ENCODE data around the gene PLCB1.

Gene PLCB1

DNA sequence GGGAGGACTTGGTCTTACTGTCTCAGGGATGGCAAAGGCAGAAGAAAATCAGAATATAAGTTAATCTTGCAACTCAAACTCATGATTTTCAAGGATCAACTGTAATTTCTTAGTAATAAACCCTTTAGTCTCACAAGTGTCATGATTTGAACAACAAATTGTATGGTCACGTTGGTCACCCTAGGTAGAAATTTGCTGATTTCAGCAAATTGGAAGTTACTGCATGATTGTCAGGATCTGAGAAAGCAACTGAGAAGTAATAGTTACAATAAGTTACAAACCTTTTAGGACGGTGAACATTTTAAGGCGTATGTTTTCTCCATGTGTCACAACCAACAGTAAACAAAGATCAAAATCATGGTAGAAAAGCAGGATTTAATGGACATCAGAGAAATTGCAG, 375.2 kb downstream of the PLCB1 start:
- Histone ChIP-seq H3K4me2 (ENCODE audit: insufficient read depth, low read length, poor library complexity, severe bottlenecking) (no peak overlapping the region), H3K27me3 (ENCODE audit: control insufficient read depth in 3 of 3, insufficient read depth in 3 of 3, low read depth in 1 of 3, low read length in 3 of 3) (no peaks in the 10 kb centered on the region), H3K18ac (ENCODE audit: low read length) (no peak overlapping the region), H3K27ac (replicated peaks; ENCODE audit: low read length) (no peak overlapping the region), H3K4ac (ENCODE audit: low read length) (no peak overlapping the region), H2BK15ac (ENCODE audit: low read length) (no peak overlapping the region), H2BK120ac (ENCODE audit: low read depth, low read length) (no peak overlapping the region), H3K79me1 (ENCODE audit: low read depth, low read length) (no peaks in the 10 kb centered on the region), H4K91ac (ENCODE audit: low read depth, low read length, poor library complexity) (no peak overlapping the region), H2AK5ac (ENCODE audit: low read depth, low read length) (no peak overlapping the region), H3K4me3 (ENCODE audit: low read length in 2 of 2) (no peak overlapping the region), H3K4me1 (ENCODE audit: control insufficient read depth in 2 of 2, insufficient read depth in 1 of 2, low read depth in 1 of 2, low read length in 2 of 2) (peaks cover 0 to 4% of the 10 kb centered on the region in 2 donors), H3K9ac (ENCODE audit: low read depth, low read length, poor library complexity) (no peak overlapping the region), H3K23ac (ENCODE audit: low read depth, low read length, poor library complexity) (no peak overlapping the region), H4K8ac (ENCODE audit: low read depth, low read length) (no peak overlapping the region), H2AFZ (ENCODE audit: low read length) (no peak overlapping the region), H2BK12ac (ENCODE audit: low read length) (no peak overlapping the region), H3K36me3 (replicated peaks in 1 of 2; ENCODE audit: control insufficient read depth in 2 of 2, insufficient read depth in 2 of 2, low read length in 2 of 2) (no peaks in the 10 kb centered on the region), H3K9me3 (replicated peaks in 1 of 2; ENCODE audit: control insufficient read depth in 2 of 2, insufficient read depth in 1 of 2, low read depth in 1 of 2, low read length in 2 of 2) (no peaks in the 10 kb centered on the region), H2BK5ac (ENCODE audit: low read length) (no peak overlapping the region), H3K14ac (ENCODE audit: low read length) (no peak overlapping the region)
- no CpG with 5 or more reads among the region's 3 CpGs for WGBS, 2 donors (ENCODE audit: extremely low coverage in 2 of 2, insufficient read length in 2 of 2, insufficient replicate concordance in 1 of 2)
- DNase-seq (ENCODE audit: low spot score) = no peak

DNA sequence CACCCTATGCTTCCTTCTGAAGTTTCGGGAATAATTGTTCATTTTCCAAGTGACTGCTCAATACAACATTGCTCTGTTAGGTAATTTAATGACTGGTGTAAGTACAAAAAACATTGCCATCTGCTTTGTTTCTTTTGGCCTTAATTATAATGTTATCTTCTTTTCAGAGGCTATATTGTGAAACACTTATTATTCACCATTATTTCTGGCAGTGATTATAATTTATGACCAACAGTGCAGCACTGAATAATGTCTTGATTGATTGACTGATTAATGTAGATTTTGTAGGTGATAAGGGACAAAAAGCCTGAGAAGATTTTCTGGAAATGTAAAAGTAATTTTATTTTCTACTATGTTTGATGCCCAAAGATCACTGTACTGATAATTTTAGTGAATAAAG, 377.7 kb downstream of the PLCB1 start:
- H3K27me3 ChIP-seq (ENCODE audit: control insufficient read depth in 3 of 3, insufficient read depth in 3 of 3, low read depth in 1 of 3, low read length in 3 of 3) = no peaks in the 10 kb centered on the region
- no peaks in the 10 kb centered on the region for H3K79me1 ChIP-seq (ENCODE audit: low read depth, low read length)
- no peaks in the 10 kb centered on the region for H3K4me1 ChIP-seq (ENCODE audit: control insufficient read depth in 2 of 2, insufficient read depth in 1 of 2, low read depth in 1 of 2, low read length in 2 of 2)
- H3K14ac ChIP-seq (ENCODE audit: low read length) = no peak overlapping the region
- H2BK120ac ChIP-seq (ENCODE audit: low read depth, low read length) = no peak overlapping the region
- WGBS, 2 donors (ENCODE audit: extremely low coverage in 2 of 2, insufficient read length in 2 of 2, insufficient replicate concordance in 1 of 2) = no CpG with 5 or more reads among the region's 1 CpG
- no peak overlapping the region for H3K4me3 ChIP-seq (ENCODE audit: low read length in 2 of 2)
- no peak overlapping the region for H2BK12ac ChIP-seq (ENCODE audit: low read length)
- no peak overlapping the region for H3K23ac ChIP-seq (ENCODE audit: low read depth, low read length, poor library complexity)
- no peak overlapping the region for H2AK5ac ChIP-seq (ENCODE audit: low read depth, low read length)
- no peak overlapping the region for H4K8ac ChIP-seq (ENCODE audit: low read depth, low read length)
- no peak overlapping the region for H3K27ac ChIP-seq (replicated peaks; ENCODE audit: low read length)
- no peak overlapping the region for H3K4me2 ChIP-seq (ENCODE audit: insufficient read depth, low read length, poor library complexity, severe bottlenecking)
- H3K4ac ChIP-seq (ENCODE audit: low read length) = no peak overlapping the region
- H3K36me3 ChIP-seq (replicated peaks in 1 of 2; ENCODE audit: control insufficient read depth in 2 of 2, insufficient read depth in 2 of 2, low read length in 2 of 2) = no peaks in the 10 kb centered on the region
- H3K9ac ChIP-seq (ENCODE audit: low read depth, low read length, poor library complexity) = no peak overlapping the region
- H3K9me3 ChIP-seq (replicated peaks in 1 of 2; ENCODE audit: control insufficient read depth in 2 of 2, insufficient read depth in 1 of 2, low read depth in 1 of 2, low read length in 2 of 2) = no peaks in the 10 kb centered on the region
- H4K91ac ChIP-seq (ENCODE audit: low read depth, low read length, poor library complexity) = no peak overlapping the region
- H2BK15ac ChIP-seq (ENCODE audit: low read length) = no peak overlapping the region
- no peak overlapping the region for H2BK5ac ChIP-seq (ENCODE audit: low read length)
- DNase-seq (ENCODE audit: low spot score) = no peak
- no peak overlapping the region for H2AFZ ChIP-seq (ENCODE audit: low read length)
- H3K18ac ChIP-seq (ENCODE audit: low read length) = no peak overlapping the region

DNA sequence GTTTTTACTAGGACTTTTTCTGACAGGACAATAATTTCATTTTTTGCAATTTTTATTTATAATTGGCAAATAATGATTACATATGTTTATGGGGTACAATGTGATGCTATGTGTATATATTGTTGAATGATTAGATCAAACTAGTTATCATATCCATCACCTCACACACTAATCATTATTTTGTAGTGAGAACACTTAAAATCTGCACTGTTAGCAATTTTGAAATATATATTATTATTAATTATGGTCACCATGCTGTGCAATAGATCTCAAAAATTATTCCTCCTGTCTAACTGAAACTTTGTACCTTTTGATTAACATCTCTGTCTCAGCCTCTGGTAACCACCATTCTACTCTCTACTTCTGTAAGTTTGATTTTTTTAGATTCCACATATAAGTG, 378.7 kb downstream of the PLCB1 start:
- H4K91ac ChIP-seq (ENCODE audit: low read depth, low read length, poor library complexity) = no peak overlapping the region
- H3K18ac ChIP-seq (ENCODE audit: low read length) = no peak overlapping the region
- no peak for DNase-seq (ENCODE audit: low spot score)
- H3K36me3 ChIP-seq (replicated peaks in 1 of 2; ENCODE audit: control insufficient read depth in 2 of 2, insufficient read depth in 2 of 2, low read length in 2 of 2) = no peaks in the 10 kb centered on the region
- H2BK120ac ChIP-seq (ENCODE audit: low read depth, low read length) = no peak overlapping the region
- H2BK5ac ChIP-seq (ENCODE audit: low read length) = no peak overlapping the region
- no peak overlapping the region for H2AFZ ChIP-seq (ENCODE audit: low read length)
- H3K4me2 ChIP-seq (ENCODE audit: insufficient read depth, low read length, poor library complexity, severe bottlenecking) = no peak overlapping the region
- H2AK5ac ChIP-seq (ENCODE audit: low read depth, low read length) = no peak overlapping the region
- H3K79me1 ChIP-seq (ENCODE audit: low read depth, low read length) = no peaks in the 10 kb centered on the region
- H2BK15ac ChIP-seq (ENCODE audit: low read length) = no peak overlapping the region
- H3K23ac ChIP-seq (ENCODE audit: low read depth, low read length, poor library complexity) = no peak overlapping the region
- no peak overlapping the region for H3K9ac ChIP-seq (ENCODE audit: low read depth, low read length, poor library complexity)
- H3K27me3 ChIP-seq (ENCODE audit: control insufficient read depth in 3 of 3, insufficient read depth in 3 of 3, low read depth in 1 of 3, low read length in 3 of 3) = no peaks in the 10 kb centered on the region
- no peak overlapping the region for H3K14ac ChIP-seq (ENCODE audit: low read length)
- H3K4ac ChIP-seq (ENCODE audit: low read length) = no peak overlapping the region
- H4K8ac ChIP-seq (ENCODE audit: low read depth, low read length) = no peak overlapping the region
- no peak overlapping the region for H3K4me3 ChIP-seq (ENCODE audit: low read length in 2 of 2)
- H2BK12ac ChIP-seq (ENCODE audit: low read length) = no peak overlapping the region
- H3K9me3 ChIP-seq (replicated peaks in 1 of 2; ENCODE audit: control insufficient read depth in 2 of 2, insufficient read depth in 1 of 2, low read depth in 1 of 2, low read length in 2 of 2) = no peaks in the 10 kb centered on the region
- H3K27ac ChIP-seq (replicated peaks; ENCODE audit: low read length) = no peak overlapping the region
- H3K4me1 ChIP-seq (ENCODE audit: control insufficient read depth in 2 of 2, insufficient read depth in 1 of 2, low read depth in 1 of 2, low read length in 2 of 2) = no peaks in the 10 kb centered on the region

DNA sequence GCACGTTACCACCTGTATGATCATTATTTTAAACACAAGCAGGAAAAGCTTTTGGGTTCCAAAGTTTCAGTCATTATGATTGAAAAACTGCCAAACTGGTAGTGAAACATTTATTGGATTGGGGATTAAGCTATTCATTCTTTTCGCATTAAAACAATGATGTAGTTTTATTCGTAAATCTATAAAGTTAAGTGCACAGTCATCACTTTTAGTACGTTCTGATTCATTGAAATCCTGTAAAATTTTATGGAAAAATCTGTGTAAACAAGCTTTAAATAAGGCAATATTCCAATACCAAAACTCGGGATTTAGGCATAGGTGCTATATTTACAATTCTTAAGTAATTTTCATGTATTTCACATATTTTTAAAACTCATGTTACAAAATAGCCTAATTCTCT, 379.9 kb downstream of the PLCB1 start:
- no peak overlapping the region for H3K4me3 ChIP-seq (ENCODE audit: low read length in 2 of 2)

More for the DNA sequence above, 379.9 kb downstream of the PLCB1 start:
- Histone ChIP-seq H3K9me3 (replicated peaks in 1 of 2; ENCODE audit: control insufficient read depth in 2 of 2, insufficient read depth in 1 of 2, low read depth in 1 of 2, low read length in 2 of 2) (peaks cover 0 to 3% of the 10 kb centered on the region in 2 donors), H3K23ac (ENCODE audit: low read depth, low read length, poor library complexity) (no peak overlapping the region), H3K4me1 (ENCODE audit: control insufficient read depth in 2 of 2, insufficient read depth in 1 of 2, low read depth in 1 of 2, low read length in 2 of 2) (no peaks in the 10 kb centered on the region), H3K27me3 (ENCODE audit: control insufficient read depth in 3 of 3, insufficient read depth in 3 of 3, low read depth in 1 of 3, low read length in 3 of 3) (no peaks in the 10 kb centered on the region), H3K4me2 (ENCODE audit: insufficient read depth, low read length, poor library complexity, severe bottlenecking) (no peak overlapping the region), H2AK5ac (ENCODE audit: low read depth, low read length) (no peak overlapping the region), H3K18ac (ENCODE audit: low read length) (no peak overlapping the region), H3K27ac (replicated peaks; ENCODE audit: low read length) (no peak overlapping the region), H2BK5ac (ENCODE audit: low read length) (no peak overlapping the region), H3K79me1 (ENCODE audit: low read depth, low read length) (no peaks in the 10 kb centered on the region), H2AFZ (ENCODE audit: low read length) (no peak overlapping the region), H3K36me3 (replicated peaks in 1 of 2; ENCODE audit: control insufficient read depth in 2 of 2, insufficient read depth in 2 of 2, low read length in 2 of 2) (no peaks in the 10 kb centered on the region), H3K9ac (ENCODE audit: low read depth, low read length, poor library complexity) (no peak overlapping the region), H2BK12ac (ENCODE audit: low read length) (no peak overlapping the region), H4K8ac (ENCODE audit: low read depth, low read length) (no peak overlapping the region), H3K14ac (ENCODE audit: low read length) (no peak overlapping the region), H3K4ac (ENCODE audit: low read length) (no peak overlapping the region), H2BK120ac (ENCODE audit: low read depth, low read length) (no peak overlapping the region), H2BK15ac (ENCODE audit: low read length) (no peak overlapping the region), H4K91ac (ENCODE audit: low read depth, low read length, poor library complexity) (no peak overlapping the region)
- WGBS, 2 donors (ENCODE audit: extremely low coverage in 2 of 2, insufficient read length in 2 of 2, insufficient replicate concordance in 1 of 2) = no CpG with 5 or more reads among the region's 5 CpGs
- DNase-seq (ENCODE audit: low spot score) = no peak

All from neuronal stem cell (in vitro differentiated cells).